HG03066 (cell line): Measurements from ENCODE around the gene IGFBP7.

ENCODE experiments used
- ATAC-seq: cut with Tn5 transposase; IDR thresholded peaks from one replicate; pipeline ENCODE4 v1.9.1; 2021; ENCODE audit warnings: low read depth; ENCODE audit not compliant: unreplicated experiment

Gene IGFBP7

DNA sequence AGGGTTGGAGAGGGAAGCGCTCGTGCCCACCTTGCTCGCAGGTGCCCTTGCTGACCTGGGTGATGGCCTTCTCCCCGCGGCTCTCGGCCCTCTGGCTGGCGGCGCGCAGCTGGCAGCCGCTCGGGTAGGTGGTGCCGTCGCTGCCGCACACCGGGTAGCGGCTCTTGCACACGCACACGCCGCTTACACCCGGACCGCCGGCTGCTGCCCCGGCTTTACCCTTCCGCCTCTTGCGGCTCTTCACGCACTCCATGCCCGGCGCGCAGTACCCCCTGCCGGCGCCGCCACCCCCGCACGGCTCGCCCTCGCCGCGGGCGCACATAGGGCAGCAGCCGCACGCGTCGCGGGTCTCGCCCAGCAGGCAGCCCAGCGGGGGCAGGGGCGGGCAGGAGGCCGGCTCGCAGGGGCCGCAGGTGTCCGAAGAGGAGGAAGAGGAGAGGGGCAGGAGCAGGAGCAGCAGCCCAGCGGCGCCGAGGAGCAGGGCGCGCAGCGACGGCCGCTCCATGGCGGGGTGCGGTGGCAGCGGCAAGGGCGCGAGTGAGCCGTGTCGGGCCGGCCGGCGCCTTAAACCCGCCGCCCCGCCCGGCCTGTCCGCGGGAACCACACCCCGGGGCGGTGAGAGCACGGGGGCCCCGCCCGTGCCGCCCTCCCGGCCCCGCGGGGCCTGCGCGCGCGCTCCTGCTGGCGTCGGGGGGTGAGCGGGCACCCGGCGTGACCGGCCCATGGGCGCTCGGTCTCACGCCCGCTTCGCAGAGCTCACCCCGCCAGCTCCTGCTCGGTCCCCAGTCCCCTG is at the start of gene IGFBP7:
IGFBP7 (minus strand) TSS at position 539 of the 793 bp plus-strand sequence; CDS start at position 505, 34 bp downstream.
- ATAC-seq: no peak

DNA sequence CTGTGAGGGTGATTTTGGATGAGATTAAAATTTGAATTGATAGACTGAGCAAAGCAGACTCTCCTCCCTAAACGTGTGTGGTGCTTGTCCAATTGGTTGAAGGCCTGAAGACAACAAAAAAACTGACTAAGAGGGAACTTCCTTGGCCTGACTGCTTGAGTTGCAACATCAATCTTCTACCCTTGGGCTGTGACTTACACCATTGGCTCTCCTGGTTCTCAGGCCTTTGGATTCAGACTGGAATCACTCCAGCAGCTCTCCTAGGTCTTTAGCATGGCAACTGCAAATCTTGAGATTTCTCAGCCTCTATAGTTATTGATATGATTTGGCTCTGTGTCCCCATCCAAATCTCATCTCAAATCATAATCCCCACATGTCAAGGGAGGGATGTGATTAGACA is 49.7 kb upstream of the IGFBP7 start:
- no peak for ATAC-seq

DNA sequence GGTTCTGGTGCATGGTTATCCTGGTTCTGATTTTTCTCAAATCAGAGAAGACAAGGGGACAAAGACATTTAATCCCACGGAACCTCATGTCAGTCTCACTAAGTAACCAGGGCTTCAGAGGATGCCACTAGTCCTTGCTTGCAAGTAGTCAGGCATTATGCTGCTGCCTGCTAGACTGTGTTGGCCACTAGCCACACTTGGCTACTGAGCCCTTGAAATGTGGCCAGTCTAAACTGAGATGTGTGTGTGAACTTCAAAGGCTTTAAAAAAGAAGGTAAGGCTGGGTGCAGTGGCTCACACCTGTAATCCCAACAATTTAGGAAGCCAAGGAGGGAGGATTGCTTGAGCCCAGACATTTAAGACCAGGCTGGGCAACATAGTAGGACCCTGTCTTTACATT is 48.6 kb upstream of the IGFBP7 start:
- no peak for ATAC-seq

- ATAC-seq: no peak
Measured at GRCh38 chr4:57158221-57158620, 48.0 kb upstream of the IGFBP7 start.

GRCh38 chr4:57157596-57158137 is 47.5 kb upstream of the IGFBP7 start:
- no peak for ATAC-seq

- ATAC-seq: no peak
Measured at GRCh38 chr4:57156242-57156990, 46.2 kb upstream of the IGFBP7 start.

GRCh38 chr4:57154926-57155325 is 44.7 kb upstream of the IGFBP7 start:
- ATAC-seq: no peak

- ATAC-seq: no peak
Measured at GRCh38 chr4:57154191-57154590, 44.0 kb upstream of the IGFBP7 start.

DNA sequence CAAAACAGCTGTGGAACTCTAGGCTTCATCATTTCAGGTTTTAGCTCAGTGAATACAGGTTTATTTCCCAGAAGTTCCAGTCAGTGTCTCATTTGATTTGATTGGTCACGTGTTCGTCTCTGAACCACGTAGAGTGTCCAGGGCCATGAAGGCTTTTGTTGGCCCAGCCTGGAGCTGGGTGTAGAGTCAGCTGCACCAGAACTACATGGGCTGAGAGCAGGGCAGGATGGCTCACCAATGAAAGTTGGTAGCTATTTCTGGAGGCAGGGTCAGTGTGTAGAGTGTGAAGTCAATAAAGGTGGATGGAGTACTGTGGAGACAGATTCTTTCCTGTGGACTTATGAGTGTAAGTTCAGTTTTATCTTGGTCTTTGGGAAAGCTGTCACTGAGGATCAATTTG is 43.0 kb upstream of the IGFBP7 start:
- no peak for ATAC-seq

DNA sequence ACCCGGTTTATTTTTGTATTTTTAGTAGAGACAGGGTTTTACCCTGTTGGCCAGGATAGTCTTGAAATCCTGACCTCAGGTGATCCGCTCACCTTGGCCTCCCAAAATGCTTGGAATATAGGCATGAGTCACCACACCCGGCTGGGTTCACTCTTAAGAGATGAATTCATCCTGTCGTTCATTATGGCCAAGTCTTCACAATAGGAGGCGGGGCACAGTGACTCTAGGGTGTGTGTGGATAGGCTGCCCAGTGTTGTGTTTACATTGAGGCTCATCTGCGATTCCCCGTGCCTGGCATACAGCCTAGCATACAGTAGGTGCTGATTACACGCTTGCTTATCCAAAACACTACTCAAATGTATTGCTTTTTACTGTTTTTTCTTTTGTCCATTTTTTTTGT is 41.3 kb upstream of the IGFBP7 start:
- no peak for ATAC-seq

DNA sequence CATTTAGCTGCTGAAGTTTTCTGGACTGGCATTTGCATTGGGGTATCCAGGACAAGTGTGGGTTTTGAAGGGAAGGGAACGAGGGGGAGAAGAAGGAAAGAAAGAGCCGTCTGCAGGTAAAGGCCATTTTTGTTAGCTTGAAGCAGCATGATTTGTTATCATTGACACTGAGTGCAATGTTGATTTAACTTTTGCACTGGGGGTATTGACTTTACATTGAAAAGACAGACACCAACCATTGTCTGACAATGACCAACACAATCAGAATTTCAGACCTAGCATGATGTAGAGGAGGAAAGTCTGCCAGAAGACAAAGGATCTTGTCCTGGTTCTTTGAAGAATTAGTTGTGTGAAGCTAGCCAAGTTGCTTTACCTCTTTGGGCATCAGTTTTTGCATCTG is 39.6 kb upstream of the IGFBP7 start:
- ATAC-seq: no peak

- ATAC-seq: no peak
Measured at GRCh38 chr4:57148831-57149505, 38.8 kb upstream of the IGFBP7 start.

GRCh38 chr4:57148177-57148576 is 38.0 kb upstream of the IGFBP7 start:
- ATAC-seq: no peak

DNA sequence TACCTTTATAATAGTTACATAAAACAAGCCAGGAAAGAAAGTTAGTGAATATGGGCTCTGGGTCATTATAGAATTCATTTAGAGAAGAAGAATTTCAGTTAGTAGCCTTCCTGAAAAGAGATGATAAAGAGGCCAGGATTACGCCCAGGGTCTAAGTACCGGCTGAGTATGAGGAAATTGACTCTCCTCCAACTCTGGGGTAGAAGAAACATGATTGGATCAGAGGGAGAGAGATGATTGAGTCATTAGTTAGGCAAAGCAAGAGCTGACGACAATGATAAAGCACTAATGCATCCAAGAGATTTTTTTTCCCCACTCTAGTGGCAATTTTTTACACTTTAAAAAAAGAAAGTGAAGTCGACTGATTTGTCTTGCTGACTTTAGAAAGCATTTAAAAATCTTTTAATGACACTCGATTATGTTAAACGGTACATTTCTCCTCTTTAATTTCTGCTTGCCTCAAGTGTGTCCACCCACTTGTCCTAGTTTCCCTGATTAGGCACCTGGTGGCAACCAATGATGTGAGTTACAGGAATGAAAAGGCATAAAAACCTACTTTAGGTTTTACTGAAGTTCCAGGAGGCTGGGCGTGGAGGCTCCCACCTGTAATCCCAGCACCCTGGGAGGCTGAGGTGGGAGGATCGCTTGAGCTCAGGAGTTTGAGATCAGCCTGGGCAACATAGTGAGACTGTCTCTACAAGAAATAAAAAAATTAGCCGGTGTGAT is 37.3 kb upstream of the IGFBP7 start:
- no peak for ATAC-seq

- no peak for ATAC-seq
Measured at GRCh38 chr4:57146444-57146843, 36.3 kb upstream of the IGFBP7 start.

GRCh38 chr4:57144466-57144865 is 34.3 kb upstream of the IGFBP7 start:
- no peak for ATAC-seq

GRCh38 chr4:57139783-57140182 is 29.6 kb upstream of the IGFBP7 start:
- no peak for ATAC-seq

GRCh38 chr4:57137261-57137660 is 27.1 kb upstream of the IGFBP7 start:
- no peak for ATAC-seq

DNA sequence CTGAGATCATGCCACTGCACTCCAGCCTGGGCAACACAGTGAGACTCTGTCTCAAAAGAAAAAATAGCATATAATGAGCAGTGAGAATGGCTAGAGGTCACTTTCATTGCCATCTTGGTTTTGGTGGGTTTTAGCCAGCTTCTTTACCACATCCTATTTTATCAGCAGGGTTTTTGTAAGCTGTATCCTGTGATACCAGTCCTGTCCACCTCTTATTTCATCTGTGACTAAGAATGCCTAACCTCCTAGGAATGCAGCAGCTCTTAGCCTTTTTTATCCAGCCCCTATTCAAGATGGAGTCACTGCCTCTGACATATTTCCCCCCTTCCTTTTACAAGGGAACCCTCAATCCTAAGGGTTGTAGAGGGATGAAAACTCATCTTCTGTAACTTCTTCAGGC is 26.1 kb upstream of the IGFBP7 start:
- no peak for ATAC-seq

DNA sequence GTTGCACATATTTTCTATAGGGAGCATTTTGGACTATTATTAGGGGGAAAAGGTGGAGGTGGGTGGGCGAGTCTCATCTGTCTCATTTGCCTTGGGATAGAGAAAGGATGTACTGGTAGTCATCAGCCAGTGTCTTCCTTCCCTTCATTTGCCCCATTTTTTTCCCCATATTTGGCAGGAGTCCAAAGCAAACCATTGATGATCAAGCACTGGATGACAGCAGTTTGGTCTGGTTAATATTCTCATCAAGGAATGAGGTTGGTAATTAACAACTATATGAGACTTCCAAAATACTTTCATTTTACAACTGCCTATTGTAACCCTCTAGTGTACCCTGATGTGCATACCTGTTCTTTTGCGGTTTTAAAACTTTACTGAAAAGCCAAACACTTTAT is 22.6 kb upstream of the IGFBP7 start:
- ATAC-seq: no peak
